HepG2 (cell line): ENCODE measurements around the gene ZFAND2B.

Source experiments
- ARID2 ChIP-seq: sonication (generic); formaldehyde crosslinking; IDR thresholded peaks from 2 replicates; pipeline ENCODE4 v1.8.1; 2022; ENCODE audit warnings: mild to moderate bottlenecking, missing genetic modification reagents, borderline replicate concordance
- NFKB2 ChIP-seq: sonication (generic); formaldehyde crosslinking; IDR thresholded peaks from 2 replicates; pipeline ENCODE4 v1.4.0; 2020; ENCODE audit warnings: missing genetic modification reagents, borderline replicate concordance
- POLR2AphosphoS5 ChIP-seq: IDR thresholded peaks from 2 replicates; pipeline ENCODE4 v1.6.1; 2012; ENCODE audit warnings: low read depth, low read length
- RFXANK ChIP-seq: IDR thresholded peaks from 2 replicates; pipeline ENCODE4 v1.6.1; 2016
- SP4 ChIP-seq: sonication (generic); formaldehyde crosslinking; IDR thresholded peaks from 2 replicates; pipeline ENCODE4 v1.8.1; 2023; ENCODE audit warnings: mild to moderate bottlenecking, missing genetic modification reagents
- ZBTB38 ChIP-seq: sonication (generic); formaldehyde crosslinking; IDR thresholded peaks from 2 replicates; pipeline ENCODE4 v1.5.1; 2020; ENCODE audit warnings: mild to moderate bottlenecking, missing genetic modification reagents
- ZBTB8A ChIP-seq: sonication (generic); formaldehyde crosslinking; IDR thresholded peaks from 2 replicates; pipeline ENCODE4 v1.4.0; 2020; ENCODE audit warnings: mild to moderate bottlenecking, low read depth, missing genetic modification reagents, borderline replicate concordance
- ZC3H4 ChIP-seq: sonication (generic); formaldehyde crosslinking; IDR thresholded peaks from 2 replicates; pipeline ENCODE4 v1.4.0; 2020; ENCODE audit warnings: missing genetic modification reagents, borderline replicate concordance
- TF ChIP-seq, protein P1 (sequence below): sonication (generic); formaldehyde crosslinking; IDR thresholded peaks from 2 replicates; pipeline ENCODE4 v1.4.0; 2020; ENCODE audit warnings: missing genetic modification reagents, borderline replicate concordance
- TF ChIP-seq, protein P2 (sequence below): sonication (generic); formaldehyde crosslinking; IDR thresholded peaks from 2 replicates; pipeline ENCODE4 v1.8.0; 2022; ENCODE audit warnings: mild to moderate bottlenecking, missing genetic modification reagents
- TF ChIP-seq, protein P3 (sequence below): sonication (generic); formaldehyde crosslinking; IDR thresholded peaks from 2 replicates; pipeline ENCODE4 v1.5.0; 2020; ENCODE audit warnings: mild to moderate bottlenecking, missing genetic modification reagents, moderate library complexity
- TF ChIP-seq, protein P4 (sequence below): sonication (generic); formaldehyde crosslinking; conservative IDR thresholded peaks from 2 replicates; pipeline ENCODE4 v1.4.0; 2020; ENCODE audit warnings: missing genetic modification reagents

DNA sequence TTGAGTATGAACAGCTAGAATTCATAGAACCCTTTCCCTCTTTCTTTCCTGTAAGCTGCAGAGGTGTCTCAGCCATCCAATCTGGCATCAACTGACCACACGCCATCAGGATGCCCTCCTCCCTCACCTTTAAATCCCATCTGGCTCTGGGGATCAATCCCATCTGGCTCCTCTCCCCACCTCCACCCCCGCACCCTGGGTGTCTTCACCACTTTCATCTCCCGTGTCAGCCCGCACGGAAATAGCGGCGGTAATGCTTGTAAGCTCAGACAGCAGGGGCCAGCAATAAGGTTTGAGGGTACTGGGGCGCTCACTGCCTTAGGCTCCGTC lies 46.0 kb downstream of the ZFAND2B start:
- TF ChIP-seq, protein P1, sequence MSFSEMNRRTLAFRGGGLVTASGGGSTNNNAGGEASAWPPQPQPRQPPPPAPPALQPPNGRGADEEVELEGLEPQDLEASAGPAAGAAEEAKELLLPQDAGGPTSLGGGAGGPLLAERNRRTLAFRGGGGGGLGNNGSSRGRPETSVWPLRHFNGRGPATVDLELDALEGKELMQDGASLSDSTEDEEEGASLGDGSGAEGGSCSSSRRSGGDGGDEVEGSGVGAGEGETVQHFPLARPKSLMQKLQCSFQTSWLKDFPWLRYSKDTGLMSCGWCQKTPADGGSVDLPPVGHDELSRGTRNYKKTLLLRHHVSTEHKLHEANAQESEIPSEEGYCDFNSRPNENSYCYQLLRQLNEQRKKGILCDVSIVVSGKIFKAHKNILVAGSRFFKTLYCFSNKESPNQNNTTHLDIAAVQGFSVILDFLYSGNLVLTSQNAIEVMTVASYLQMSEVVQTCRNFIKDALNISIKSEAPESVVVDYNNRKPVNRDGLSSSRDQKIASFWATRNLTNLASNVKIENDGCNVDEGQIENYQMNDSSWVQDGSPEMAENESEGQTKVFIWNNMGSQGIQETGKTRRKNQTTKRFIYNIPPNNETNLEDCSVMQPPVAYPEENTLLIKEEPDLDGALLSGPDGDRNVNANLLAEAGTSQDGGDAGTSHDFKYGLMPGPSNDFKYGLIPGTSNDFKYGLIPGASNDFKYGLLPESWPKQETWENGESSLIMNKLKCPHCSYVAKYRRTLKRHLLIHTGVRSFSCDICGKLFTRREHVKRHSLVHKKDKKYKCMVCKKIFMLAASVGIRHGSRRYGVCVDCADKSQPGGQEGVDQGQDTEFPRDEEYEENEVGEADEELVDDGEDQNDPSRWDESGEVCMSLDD (CRISPR knock-in tag): no peak
- no peak for TF ChIP-seq SP4
- no peak for TF ChIP-seq POLR2AphosphoS5
- TF ChIP-seq, protein P2, sequence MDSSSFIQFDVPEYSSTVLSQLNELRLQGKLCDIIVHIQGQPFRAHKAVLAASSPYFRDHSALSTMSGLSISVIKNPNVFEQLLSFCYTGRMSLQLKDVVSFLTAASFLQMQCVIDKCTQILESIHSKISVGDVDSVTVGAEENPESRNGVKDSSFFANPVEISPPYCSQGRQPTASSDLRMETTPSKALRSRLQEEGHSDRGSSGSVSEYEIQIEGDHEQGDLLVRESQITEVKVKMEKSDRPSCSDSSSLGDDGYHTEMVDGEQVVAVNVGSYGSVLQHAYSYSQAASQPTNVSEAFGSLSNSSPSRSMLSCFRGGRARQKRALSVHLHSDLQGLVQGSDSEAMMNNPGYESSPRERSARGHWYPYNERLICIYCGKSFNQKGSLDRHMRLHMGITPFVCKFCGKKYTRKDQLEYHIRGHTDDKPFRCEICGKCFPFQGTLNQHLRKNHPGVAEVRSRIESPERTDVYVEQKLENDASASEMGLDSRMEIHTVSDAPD (CRISPR knock-in tag): no peak
- TF ChIP-seq, protein P3, sequence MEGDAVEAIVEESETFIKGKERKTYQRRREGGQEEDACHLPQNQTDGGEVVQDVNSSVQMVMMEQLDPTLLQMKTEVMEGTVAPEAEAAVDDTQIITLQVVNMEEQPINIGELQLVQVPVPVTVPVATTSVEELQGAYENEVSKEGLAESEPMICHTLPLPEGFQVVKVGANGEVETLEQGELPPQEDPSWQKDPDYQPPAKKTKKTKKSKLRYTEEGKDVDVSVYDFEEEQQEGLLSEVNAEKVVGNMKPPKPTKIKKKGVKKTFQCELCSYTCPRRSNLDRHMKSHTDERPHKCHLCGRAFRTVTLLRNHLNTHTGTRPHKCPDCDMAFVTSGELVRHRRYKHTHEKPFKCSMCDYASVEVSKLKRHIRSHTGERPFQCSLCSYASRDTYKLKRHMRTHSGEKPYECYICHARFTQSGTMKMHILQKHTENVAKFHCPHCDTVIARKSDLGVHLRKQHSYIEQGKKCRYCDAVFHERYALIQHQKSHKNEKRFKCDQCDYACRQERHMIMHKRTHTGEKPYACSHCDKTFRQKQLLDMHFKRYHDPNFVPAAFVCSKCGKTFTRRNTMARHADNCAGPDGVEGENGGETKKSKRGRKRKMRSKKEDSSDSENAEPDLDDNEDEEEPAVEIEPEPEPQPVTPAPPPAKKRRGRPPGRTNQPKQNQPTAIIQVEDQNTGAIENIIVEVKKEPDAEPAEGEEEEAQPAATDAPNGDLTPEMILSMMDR (CRISPR knock-in tag): no peak
- no peak for TF ChIP-seq ZBTB8A (CRISPR knock-in tag)
- TF ChIP-seq, protein P4, sequence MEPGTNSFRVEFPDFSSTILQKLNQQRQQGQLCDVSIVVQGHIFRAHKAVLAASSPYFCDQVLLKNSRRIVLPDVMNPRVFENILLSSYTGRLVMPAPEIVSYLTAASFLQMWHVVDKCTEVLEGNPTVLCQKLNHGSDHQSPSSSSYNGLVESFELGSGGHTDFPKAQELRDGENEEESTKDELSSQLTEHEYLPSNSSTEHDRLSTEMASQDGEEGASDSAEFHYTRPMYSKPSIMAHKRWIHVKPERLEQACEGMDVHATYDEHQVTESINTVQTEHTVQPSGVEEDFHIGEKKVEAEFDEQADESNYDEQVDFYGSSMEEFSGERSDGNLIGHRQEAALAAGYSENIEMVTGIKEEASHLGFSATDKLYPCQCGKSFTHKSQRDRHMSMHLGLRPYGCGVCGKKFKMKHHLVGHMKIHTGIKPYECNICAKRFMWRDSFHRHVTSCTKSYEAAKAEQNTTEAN (CRISPR knock-in tag): no peak
- no peak for TF ChIP-seq ZBTB38 (CRISPR knock-in tag)
- no peak for TF ChIP-seq ZC3H4 (CRISPR knock-in tag)
- no peak for TF ChIP-seq RFXANK (CRISPR knock-in tag)
- no peak for TF ChIP-seq ARID2 (CRISPR knock-in tag)
- no peak for TF ChIP-seq NFKB2 (CRISPR knock-in tag)
